AG04450 (cell line): ENCODE data around the gene CSAG1. TPM values are rescaled to one million over a fixed set of nuclear protein-coding genes. Genes with fewer than 3 reads are reported as not detected.
"Not testable (repeated sequence)": the region's sequence is repeated elsewhere in the genome, so short reads cannot be mapped to it uniquely, and the experiment has no call there.

Experiments
- CTCF ChIA-PET: fragments of 300-600, 350-600 bp; formaldehyde crosslinking; extraction: SDS; loops from one replicate; lab custom pipeline; 2022; ENCODE audit warnings: antibody characterized with exemption, inconsistent platforms; lab: Charles Lee
- POLR2A ChIA-PET: fragments of 350-600 bp; formaldehyde crosslinking; extraction: SDS; loops from one replicate; lab custom pipeline; 2021; ENCODE audit warnings: antibody characterized with exemption, inconsistent platforms; lab: Yijun Ruan, JAX
- DNase-seq: peaks from one replicate; pipeline ENCODE4 v3.0.0-alpha.2; 2011; ENCODE audit warnings: low read depth, low spot score
- H3K27ac ChIP-seq: one replicate; pipeline ENCODE4 v1.5.1; 2012; ENCODE audit warnings: low read depth, low read length, control low read depth
- H3K27me3 ChIP-seq: one replicate; pipeline ENCODE4 v1.6.0; 2012; ENCODE audit warnings: low read length; ENCODE audit not compliant: control insufficient read depth, insufficient read depth
- H3K4me3 ChIP-seq: 2 replicates; pipeline ENCODE4 v1.5.1; 2011; ENCODE audit warnings: mild to moderate bottlenecking, low read depth, low read length, control low read depth
- H3K9me3 ChIP-seq: 2 replicates; pipeline ENCODE4 v1.5.1; 2012; ENCODE audit warnings: low read length; ENCODE audit not compliant: control insufficient read depth, insufficient read depth
- polyA plus RNA-seq: library from polyadenylated mRNA; depleted of rRNA; stranded (reverse); fragments of >200 nt; gene quantifications from 2 replicates; pipeline ENCODE4 v1.2.3, GENCODE V29; 2011
- TF ChIP-seq, protein P1 (sequence below): IDR thresholded peaks from 2 replicates; pipeline ENCODE4 v1.5.1; 2011; ENCODE audit warnings: low read depth, low read length, control low read depth, inconsistent platforms

The CSAG1 gene
- polyA plus RNA-seq, 1 experiment, result not detected

DNA sequence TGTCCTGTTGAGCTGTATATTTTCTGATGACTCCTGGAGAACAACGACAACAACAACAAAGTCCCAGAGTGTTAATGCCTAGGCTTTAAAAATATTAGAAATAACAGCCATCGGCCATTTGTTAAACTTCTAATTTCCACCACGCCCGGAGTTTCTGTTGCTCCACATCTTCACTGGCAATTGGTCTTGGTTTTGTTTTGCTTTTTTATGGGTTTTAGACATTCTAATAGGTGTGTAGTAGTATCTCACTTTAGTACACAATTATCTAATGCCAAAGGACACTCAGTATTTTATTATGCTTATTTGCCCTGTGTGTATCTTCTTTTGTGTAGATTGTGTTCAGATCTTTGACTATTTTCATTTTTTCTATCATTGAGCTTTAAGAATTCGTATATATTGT lies 5.0 kb upstream of the CSAG1 start:
- TF ChIP-seq, protein P1, sequence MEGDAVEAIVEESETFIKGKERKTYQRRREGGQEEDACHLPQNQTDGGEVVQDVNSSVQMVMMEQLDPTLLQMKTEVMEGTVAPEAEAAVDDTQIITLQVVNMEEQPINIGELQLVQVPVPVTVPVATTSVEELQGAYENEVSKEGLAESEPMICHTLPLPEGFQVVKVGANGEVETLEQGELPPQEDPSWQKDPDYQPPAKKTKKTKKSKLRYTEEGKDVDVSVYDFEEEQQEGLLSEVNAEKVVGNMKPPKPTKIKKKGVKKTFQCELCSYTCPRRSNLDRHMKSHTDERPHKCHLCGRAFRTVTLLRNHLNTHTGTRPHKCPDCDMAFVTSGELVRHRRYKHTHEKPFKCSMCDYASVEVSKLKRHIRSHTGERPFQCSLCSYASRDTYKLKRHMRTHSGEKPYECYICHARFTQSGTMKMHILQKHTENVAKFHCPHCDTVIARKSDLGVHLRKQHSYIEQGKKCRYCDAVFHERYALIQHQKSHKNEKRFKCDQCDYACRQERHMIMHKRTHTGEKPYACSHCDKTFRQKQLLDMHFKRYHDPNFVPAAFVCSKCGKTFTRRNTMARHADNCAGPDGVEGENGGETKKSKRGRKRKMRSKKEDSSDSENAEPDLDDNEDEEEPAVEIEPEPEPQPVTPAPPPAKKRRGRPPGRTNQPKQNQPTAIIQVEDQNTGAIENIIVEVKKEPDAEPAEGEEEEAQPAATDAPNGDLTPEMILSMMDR, result no peak
- ChIA-PET POLR2A (no interaction called here), CTCF (no interaction called here)
- Histone ChIP-seq H3K9me3 (no peaks in the 10 kb centered on the region), H3K27me3 (no peaks in the 10 kb centered on the region), H3K4me3 (no peak overlapping the region), H3K27ac (no peak overlapping the region)
- no peak for DNase-seq

DNA sequence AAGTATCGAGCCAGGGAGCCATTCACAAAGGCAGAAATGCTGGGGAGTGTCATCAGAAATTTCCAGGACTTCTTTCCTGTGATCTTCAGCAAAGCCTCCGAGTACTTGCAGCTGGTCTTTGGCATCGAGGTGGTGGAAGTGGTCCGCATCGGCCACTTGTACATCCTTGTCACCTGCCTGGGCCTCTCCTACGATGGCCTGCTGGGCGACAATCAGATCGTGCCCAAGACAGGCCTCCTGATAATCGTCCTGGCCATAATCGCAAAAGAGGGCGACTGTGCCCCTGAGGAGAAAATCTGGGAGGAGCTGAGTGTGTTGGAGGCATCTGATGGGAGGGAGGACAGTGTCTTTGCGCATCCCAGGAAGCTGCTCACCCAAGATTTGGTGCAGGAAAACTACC lies 3.0 kb upstream of the CSAG1 start:
- H3K9me3 ChIP-seq, H3K27me3 ChIP-seq, CTCF ChIA-PET, H3K27ac ChIP-seq, H3K4me3 ChIP-seq, POLR2A ChIA-PET, DNase-seq: not testable (repeated sequence)

DNA sequence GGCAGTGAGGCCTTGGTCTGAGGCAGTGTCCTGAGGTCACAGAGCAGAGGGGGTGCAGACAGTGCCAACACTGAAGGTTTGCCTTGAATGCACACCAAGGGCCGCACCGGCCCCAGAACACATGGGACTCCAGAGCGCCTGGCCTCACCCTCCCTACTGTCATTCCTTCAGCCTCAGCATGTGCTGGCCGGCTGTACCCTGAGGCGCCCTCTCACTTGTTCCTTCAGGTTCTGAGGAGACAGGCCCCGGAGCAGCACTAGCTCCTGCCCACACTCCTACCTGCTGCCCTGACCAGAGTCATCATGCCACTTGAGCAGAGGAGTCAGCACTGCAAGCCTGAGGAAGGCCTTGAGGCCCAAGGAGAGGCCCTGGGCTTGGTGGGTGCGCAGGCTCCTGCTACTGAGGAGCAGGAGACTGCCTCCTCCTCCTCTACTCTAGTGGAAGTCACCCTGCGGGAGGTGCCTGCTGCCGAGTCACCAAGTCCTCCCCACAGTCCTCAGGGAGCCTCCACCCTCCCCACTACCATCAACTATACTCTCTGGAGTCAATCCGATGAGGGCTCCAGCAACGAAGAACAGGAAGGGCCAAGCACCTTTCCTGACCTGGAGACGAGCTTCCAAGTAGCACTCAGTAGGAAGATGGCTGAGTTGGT lies 2.5 kb upstream of the CSAG1 start:
- ChIA-PET CTCF (no interaction called here), POLR2A (no interaction called here)
- no peak overlapping the region for H3K27ac ChIP-seq
- no peak overlapping the region for H3K4me3 ChIP-seq
- DNase-seq, result no peak
- TF ChIP-seq, protein P1, result no peak
- H3K9me3 ChIP-seq, result no peaks in the 10 kb centered on the region
- H3K27me3 ChIP-seq, result no peaks in the 10 kb centered on the region

DNA sequence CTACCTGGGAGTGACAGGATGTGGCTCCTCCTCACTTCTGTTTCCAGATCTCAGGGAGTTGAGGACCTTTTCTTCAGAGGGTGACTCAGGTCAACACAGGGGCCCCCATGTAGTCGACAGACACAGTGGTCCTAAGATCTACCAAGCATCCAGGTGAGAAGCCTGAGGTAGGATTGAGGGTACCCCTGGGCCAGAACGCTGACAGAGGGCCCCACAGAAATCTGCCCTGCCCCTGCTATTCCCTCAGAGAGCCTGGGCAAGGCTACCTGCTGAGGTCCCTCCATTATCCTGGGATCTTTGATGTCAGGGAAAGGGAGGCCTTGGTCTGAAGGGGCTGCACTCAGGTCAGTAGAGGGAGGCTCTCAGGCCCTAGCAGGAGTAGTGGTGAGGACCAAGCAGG lies 1.6 kb upstream of the CSAG1 start:
- H3K27ac ChIP-seq, result no peak overlapping the region
- TF ChIP-seq, protein P1, result no peak
- CTCF ChIA-PET, result no interaction called here
- no peaks in the 10 kb centered on the region for H3K27me3 ChIP-seq
- POLR2A ChIA-PET, result no interaction called here
- DNase-seq, result no peak
- H3K9me3 ChIP-seq, result no peaks in the 10 kb centered on the region
- no peak overlapping the region for H3K4me3 ChIP-seq

DNA sequence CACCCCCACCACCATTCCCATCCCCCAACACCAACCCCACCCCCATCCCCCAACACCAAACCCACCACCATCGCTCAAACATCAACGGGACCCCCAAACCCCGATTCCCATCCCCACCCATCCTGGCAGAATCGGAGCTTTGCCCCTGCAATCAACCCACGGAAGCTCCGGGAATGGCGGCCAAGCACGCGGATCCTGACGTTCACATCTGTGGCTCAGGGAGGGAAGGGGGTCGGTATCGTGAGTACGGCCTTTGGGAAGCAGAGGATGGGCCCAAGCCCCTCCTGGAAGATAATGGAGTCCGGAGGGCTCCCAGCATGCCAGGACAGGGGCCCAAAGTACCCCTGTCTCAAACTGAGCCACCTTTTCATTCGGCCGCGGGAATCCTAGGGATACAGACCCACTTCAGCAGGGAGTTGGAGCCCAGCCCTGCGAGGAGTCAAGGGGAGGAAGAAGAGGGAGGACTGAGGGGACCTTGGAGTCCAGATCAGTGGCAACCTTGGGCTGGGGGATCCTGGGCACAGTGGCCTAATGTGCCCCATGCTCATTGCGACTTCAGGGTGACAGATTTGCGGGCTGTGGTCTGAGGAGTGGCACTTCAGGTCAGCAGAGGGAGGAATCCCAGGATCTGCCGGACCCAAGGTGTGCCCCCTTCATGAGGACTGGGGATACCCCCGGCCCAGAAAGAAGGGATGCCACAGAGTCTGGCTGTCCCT lies 780 bp upstream of the CSAG1 start:
- POLR2A ChIA-PET, H3K27ac ChIP-seq, H3K4me3 ChIP-seq, H3K9me3 ChIP-seq, DNase-seq, CTCF ChIA-PET, H3K27me3 ChIP-seq: not testable (repeated sequence)

DNA sequence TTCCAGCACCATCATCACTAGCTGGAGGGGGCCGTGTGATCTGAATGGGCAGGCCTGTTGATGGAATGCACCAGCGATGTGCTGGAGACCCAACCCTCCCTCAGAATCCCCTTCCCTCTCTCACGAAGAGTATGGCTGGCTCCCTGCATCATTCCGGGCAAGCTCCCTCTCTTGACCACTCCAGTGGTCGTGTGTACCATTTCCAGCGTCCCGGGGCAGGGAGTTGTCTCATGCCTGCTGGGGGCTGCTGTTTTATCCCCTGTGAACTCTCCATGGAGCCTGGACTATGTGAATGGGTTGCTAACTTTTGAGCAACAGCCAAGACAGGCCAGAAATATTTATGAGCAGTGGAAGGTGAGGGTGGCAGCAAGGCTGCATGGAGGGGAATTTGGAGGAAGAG lies 8.1 kb downstream of the CSAG1 start:
- TF ChIP-seq, protein P1, result no peak
- Histone ChIP-seq H3K27me3 (no peaks in the 10 kb centered on the region), H3K9me3 (no peaks in the 10 kb centered on the region), H3K4me3 (no peak overlapping the region), H3K27ac (no peak overlapping the region)
- no peak for DNase-seq
- ChIA-PET POLR2A (no interaction called here), CTCF (no interaction called here)

DNA sequence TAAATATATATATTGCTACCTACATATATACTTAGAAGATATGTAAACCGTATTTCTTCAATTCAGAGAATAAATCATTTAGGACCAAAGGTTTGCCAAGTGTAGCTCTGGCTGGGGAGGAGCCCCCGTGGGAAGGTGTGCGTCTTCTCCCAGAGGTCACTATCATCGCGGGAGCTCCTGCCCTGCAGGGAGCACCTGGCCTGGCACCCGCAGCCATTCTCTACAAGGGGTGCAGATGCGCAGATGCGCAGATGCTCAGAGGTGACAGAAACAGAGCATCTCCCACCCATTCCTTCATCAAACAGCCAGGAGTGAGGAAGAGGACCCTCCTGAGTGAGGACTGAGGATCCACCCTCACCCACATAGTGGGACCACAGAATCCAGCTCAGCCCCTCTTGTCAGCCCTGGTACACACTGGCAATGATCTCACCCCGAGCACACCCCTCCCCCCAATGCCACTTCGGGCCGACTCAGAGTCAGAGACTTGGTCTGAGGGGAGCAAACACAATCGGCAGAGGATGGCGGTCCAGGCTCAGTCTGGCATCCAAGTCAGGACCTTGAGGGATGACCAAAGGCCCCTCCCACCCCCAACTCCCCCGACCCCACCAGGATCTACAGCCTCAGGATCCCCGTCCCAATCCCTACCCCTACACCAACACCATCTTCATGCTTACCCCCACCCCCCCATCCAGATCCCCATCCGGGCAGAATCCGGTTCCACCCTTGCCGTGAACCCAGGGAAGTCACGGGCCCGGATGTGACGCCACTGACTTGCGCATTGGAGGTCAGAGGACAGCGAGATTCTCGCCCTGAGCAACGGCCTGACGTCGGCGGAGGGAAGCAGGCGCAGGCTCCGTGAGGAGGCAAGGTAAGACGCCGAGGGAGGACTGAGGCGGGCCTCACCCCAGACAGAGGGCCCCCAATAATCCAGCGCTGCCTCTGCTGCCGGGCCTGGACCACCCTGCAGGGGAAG lies 19.4 kb downstream of the CSAG1 start, which contains the start of gene MAGEA2B:
Gene MAGEA2B, plus strand, starts transcription at position 814 of the 973 bp plus-strand sequence. CDS start 2,479 bp downstream, outside the sequence.
- H3K27ac ChIP-seq, H3K27me3 ChIP-seq, DNase-seq, H3K4me3 ChIP-seq, POLR2A ChIA-PET, CTCF ChIA-PET, H3K9me3 ChIP-seq: not testable (repeated sequence)
